PC-3 (cell line): ENCODE results near the gene PLEKHH2. TPM values are rescaled to one million over a fixed set of nuclear protein-coding genes. Genes with fewer than 3 reads are reported as not detected.

Experiments used
- ATAC-seq: fragments of 200-7000 bp; cut with Tn5 transposase; 2 replicates; pipeline ENCODE4 v1.9.1; 2020; ENCODE audit warnings: mild to moderate bottlenecking, moderate library complexity
- BruUV-seq: library from RNA; stranded (reverse); fragments of 400-500 nt; replicated peaks from 2 replicates; lab custom pipeline; 2021; lab: Mats Ljungman, UMichigan
- CTCF ChIA-PET: fragments of 300-600 bp; sonication (Branson Sonifier 250); formaldehyde crosslinking; loops from one replicate; lab custom pipeline; 2022; ENCODE audit warnings: antibody characterized with exemption; lab: Charles Lee
- POLR2A ChIA-PET: fragments of 300-600 bp; sonication (Branson Sonifier 250); formaldehyde crosslinking; loops from one replicate; lab custom pipeline; 2022; ENCODE audit warnings: antibody characterized with exemption; ENCODE audit not compliant: unreplicated experiment; lab: Charles Lee
- DNase-seq: peaks from one replicate; pipeline ENCODE4 v3.0.0-alpha.2; 2015
- H2AFZ ChIP-seq: fragments of 300-600 bp; sonication (generic); 2 replicates; pipeline ENCODE4 v1.6.0; 2016; ENCODE audit warnings: antibody characterized with exemption, low read length
- H3F3A ChIP-seq: fragments of 300-600 bp; sonication (generic); one replicate; pipeline ENCODE4 v1.6.0; 2017; ENCODE audit warnings: antibody characterized with exemption, low read length, control low read depth, mild to moderate bottlenecking; ENCODE audit not compliant: unreplicated experiment
- H3K27ac ChIP-seq: fragments of 300-600 bp; sonication (generic); 2 replicates; pipeline ENCODE4 v1.5.1; 2016; ENCODE audit warnings: mild to moderate bottlenecking, low read length
- H3K27me3 ChIP-seq: fragments of 300-600 bp; sonication (generic); 2 replicates; pipeline ENCODE4 v1.6.1; 2016; ENCODE audit warnings: low read length, mixed read lengths
- H3K36me3 ChIP-seq: fragments of 300-600 bp; sonication (generic); 2 replicates; pipeline ENCODE4 v1.6.1; 2016; ENCODE audit warnings: low read depth, mixed run types, low read length, mixed read lengths
- H3K4me1 ChIP-seq: fragments of 300-600 bp; sonication (generic); 2 replicates; pipeline ENCODE4 v1.5.1; 2016; ENCODE audit warnings: low read length; ENCODE audit not compliant: insufficient read depth
- H3K4me2 ChIP-seq: fragments of 300-600 bp; sonication (generic); 2 replicates; pipeline ENCODE4 v1.6.0; 2016; ENCODE audit warnings: low read length
- H3K4me3 ChIP-seq: fragments of 300-600 bp; sonication (generic); 2 replicates; pipeline ENCODE4 v1.5.1; 2016; ENCODE audit warnings: mild to moderate bottlenecking, low read length, mixed read lengths
- H3K79me2 ChIP-seq: fragments of 300-600 bp; sonication (generic); 2 replicates; pipeline ENCODE4 v1.6.1; 2017; ENCODE audit warnings: low read length, mixed read lengths
- H3K9ac ChIP-seq: fragments of 300-600 bp; sonication (generic); 2 replicates; pipeline ENCODE4 v1.6.0; 2016; ENCODE audit warnings: mild to moderate bottlenecking, low read length
- H3K9me2 ChIP-seq: fragments of 300-600 bp; sonication (generic); replicated peaks from 2 replicates; pipeline ENCODE4 v1.6.1; 2016; ENCODE audit warnings: mixed run types, low read length, mixed read lengths
- H3K9me3 ChIP-seq: fragments of 300-600 bp; sonication (generic); 2 replicates; pipeline ENCODE4 v1.6.1; 2016; ENCODE audit warnings: low read length, mixed read lengths
- H4K20me1 ChIP-seq: fragments of 300-600 bp; sonication (generic); 2 replicates; pipeline ENCODE4 v1.6.1; 2016; ENCODE audit warnings: low read length, mixed read lengths
- EZH2 ChIP-seq: fragments of 300-600 bp; sonication (generic); IDR thresholded peaks from one replicate; pipeline ENCODE4 v1.6.1; 2017; ENCODE audit warnings: antibody characterized with exemption, mild to moderate bottlenecking, low read length; ENCODE audit not compliant: unreplicated experiment
- EZH2phosphoT487 ChIP-seq: fragments of 300-600 bp; sonication (generic); IDR thresholded peaks from 2 replicates; pipeline ENCODE4 v1.6.1; 2018; ENCODE audit warnings: mild to moderate bottlenecking, antibody characterized with exemption, low read length, borderline replicate concordance
- intact Hi-C: fragments of 100-400 bp; cut with micrococcal nuclease; formaldehyde crosslinking; loops from 2 replicates; pipeline ENCODE4 v1.9.0; 2023
- total RNA-seq: library from RNA; depleted of rRNA; stranded (reverse); fragments of >200 nt; gene quantifications from 2 replicates; pipeline ENCODE4 v1.2.3, GENCODE V29; 2014
- TF ChIP-seq, protein P1 (sequence below): fragments of 300-600 bp; sonication (generic); conservative IDR thresholded peaks from 2 replicates; pipeline ENCODE4 v1.5.1; 2017; ENCODE audit warnings: antibody characterized with exemption, low read depth, mild to moderate bottlenecking, low read length

Gene PLEKHH2
- total RNA-seq, 1 experiment from 2014 or later: 1.9 TPM

- ATAC-seq (no peak), DNase-seq (no peak)
- Histone ChIP-seq H3K4me1 (peaks cover 37% of the 10 kb centered on the region), H3K4me3 (no peak overlapping the region), H2AFZ (peak overlapping the region; percentile 40; the same call in 1 of the 2 replicates), H3K27ac (peak overlapping the region; percentile 87), H3F3A (peaks cover 5% of the 10 kb centered on the region), H3K27me3 (no peaks in the 10 kb centered on the region), H3K9me2 (no peaks in the 10 kb centered on the region), H3K36me3 (no peaks in the 10 kb centered on the region), H3K9me3 (no peaks in the 10 kb centered on the region), H3K4me2 (peak overlapping the region; percentile 63; the same call in 1 of the 2 replicates), H3K9ac (peak overlapping the region; percentile 65), H4K20me1 (no peaks in the 10 kb centered on the region), H3K79me2 (no peaks in the 10 kb centered on the region)
- ChIA-PET POLR2A (interaction anchor here (0.6 kb wide), 1 partner anchor 99 kb away, joined by 3 read pairs; no protein-coding TSS in a partner anchor), CTCF (no interaction called here)
- no TSS peak for BruUV-seq
- TF ChIP-seq EZH2phosphoT487 (no peak), EZH2 (no peak)
- TF ChIP-seq, protein P1, sequence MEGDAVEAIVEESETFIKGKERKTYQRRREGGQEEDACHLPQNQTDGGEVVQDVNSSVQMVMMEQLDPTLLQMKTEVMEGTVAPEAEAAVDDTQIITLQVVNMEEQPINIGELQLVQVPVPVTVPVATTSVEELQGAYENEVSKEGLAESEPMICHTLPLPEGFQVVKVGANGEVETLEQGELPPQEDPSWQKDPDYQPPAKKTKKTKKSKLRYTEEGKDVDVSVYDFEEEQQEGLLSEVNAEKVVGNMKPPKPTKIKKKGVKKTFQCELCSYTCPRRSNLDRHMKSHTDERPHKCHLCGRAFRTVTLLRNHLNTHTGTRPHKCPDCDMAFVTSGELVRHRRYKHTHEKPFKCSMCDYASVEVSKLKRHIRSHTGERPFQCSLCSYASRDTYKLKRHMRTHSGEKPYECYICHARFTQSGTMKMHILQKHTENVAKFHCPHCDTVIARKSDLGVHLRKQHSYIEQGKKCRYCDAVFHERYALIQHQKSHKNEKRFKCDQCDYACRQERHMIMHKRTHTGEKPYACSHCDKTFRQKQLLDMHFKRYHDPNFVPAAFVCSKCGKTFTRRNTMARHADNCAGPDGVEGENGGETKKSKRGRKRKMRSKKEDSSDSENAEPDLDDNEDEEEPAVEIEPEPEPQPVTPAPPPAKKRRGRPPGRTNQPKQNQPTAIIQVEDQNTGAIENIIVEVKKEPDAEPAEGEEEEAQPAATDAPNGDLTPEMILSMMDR: no peak
- intact Hi-C loops: no loop called here
Observed at GRCh38 chr2:43708178-43708577, 71.1 kb downstream of the PLEKHH2 start.

- no TSS peak for BruUV-seq
- H3K27ac ChIP-seq: peak overlapping the region; percentile 87
- POLR2A ChIA-PET: no interaction called here
Observed at GRCh38 chr2:43708891-43709290, 71.8 kb downstream of the PLEKHH2 start.

GRCh38 chr2:43710866-43711265 lies 73.8 kb downstream of the PLEKHH2 start:
- no peaks in the 10 kb centered on the region for H3K9me3 ChIP-seq
- H4K20me1 ChIP-seq: no peaks in the 10 kb centered on the region
- H3K36me3 ChIP-seq: no peaks in the 10 kb centered on the region
- no peaks in the 10 kb centered on the region for H3K27me3 ChIP-seq
- ATAC-seq (no peak), DNase-seq (no peak)
- no peaks in the 10 kb centered on the region for H3K79me2 ChIP-seq
- no peak overlapping the region for H3K4me2 ChIP-seq
- ChIA-PET POLR2A (no interaction called here), CTCF (no interaction called here)
- no peak overlapping the region for H3K4me3 ChIP-seq
- intact Hi-C loops: no loop called here
- H3K9ac ChIP-seq: no peak overlapping the region
- TF ChIP-seq, protein P1: no peak
- TF ChIP-seq EZH2 (no peak), EZH2phosphoT487 (no peak)
- peaks cover 5% of the 10 kb centered on the region for H3F3A ChIP-seq
- H2AFZ ChIP-seq: no peak overlapping the region
- no peaks in the 10 kb centered on the region for H3K9me2 ChIP-seq
- H3K4me1 ChIP-seq: peaks cover 57% of the 10 kb centered on the region
- H3K27ac ChIP-seq: no peak overlapping the region
- BruUV-seq: no TSS peak

More at GRCh38 chr2:43708891-43709290, 71.8 kb downstream of the PLEKHH2 start:
- Histone ChIP-seq H3K9ac (peak overlapping the region; percentile 65), H3K9me3 (no peaks in the 10 kb centered on the region), H2AFZ (no peak overlapping the region), H3K36me3 (no peaks in the 10 kb centered on the region), H3K79me2 (no peaks in the 10 kb centered on the region), H3F3A (peaks cover 5% of the 10 kb centered on the region), H3K4me1 (peaks cover 40% of the 10 kb centered on the region), H4K20me1 (no peaks in the 10 kb centered on the region), H3K9me2 (no peaks in the 10 kb centered on the region), H3K4me3 (no peak overlapping the region), H3K4me2 (peak overlapping the region; percentile 63), H3K27me3 (no peaks in the 10 kb centered on the region)
- DNase-seq: peak; percentile 62
- CTCF ChIA-PET: no interaction called here
- ATAC-seq: peak; percentile 46
- intact Hi-C loops: no loop called here
- TF ChIP-seq EZH2 (no peak), EZH2phosphoT487 (no peak)
- TF ChIP-seq, protein P1: no peak
